GM12878 (cell line): ENCODE data around the gene NFATC1. TPM values are rescaled to one million over a fixed set of nuclear protein-coding genes. Genes with fewer than 3 reads are reported as not detected.

Experiments
- ATAC-seq: fragments of 200-7000 bp; cut with Tn5 transposase; 3 replicates; pipeline ENCODE4 v1.9.1; 2020; ENCODE audit warnings: mild to moderate bottlenecking, moderate library complexity
- BruUV-seq: library from RNA; stranded (reverse); fragments of 400-500 nt; replicated peaks from 2 replicates; lab custom pipeline; 2021; lab: Mats Ljungman, UMichigan
- CTCF ChIA-PET: fragments of 300-600 bp; sonication (Branson Sonifier 250); formaldehyde crosslinking; extraction: SDS; loops from one replicate; lab custom pipeline; 2021; ENCODE audit warnings: inconsistent platforms; lab: Yijun Ruan, JAX
- POLR2A ChIA-PET: fragments of 350-600 bp; formaldehyde crosslinking; extraction: SDS; loops from one replicate; lab custom pipeline; 2021; ENCODE audit warnings: inconsistent platforms; lab: Charles Lee
- RAD21 ChIA-PET: fragments of 300-600 bp; sonication (Branson Sonifier 250); formaldehyde crosslinking; loops from one replicate; lab custom pipeline; 2023; ENCODE audit warnings: antibody characterized with exemption; ENCODE audit not compliant: unreplicated experiment; lab: Charles Lee
- SMC1A ChIA-PET: fragments of 300-600 bp; sonication (Branson Sonifier 250); formaldehyde crosslinking; loops from one replicate; lab custom pipeline; 2023; ENCODE audit not compliant: unreplicated experiment, uncharacterized antibody; lab: Charles Lee
- DNase-seq: peaks from one replicate; pipeline ENCODE4 v3.0.0-alpha.2; 2011; ENCODE audit warnings: low read depth, low spot score
- FAIRE-seq: peaks from 3 replicates; lab custom pipeline; 2011; peaks lifted over from hg19 to GRCh38; lab: Jason Lieb, UNC
- H2AFZ ChIP-seq: 2 replicates; pipeline ENCODE4 v1.6.0; 2011; ENCODE audit warnings: low read depth, low read length, control low read depth; ENCODE audit not compliant: control insufficient read depth
- H3K27ac ChIP-seq: 2 replicates; pipeline ENCODE4 v1.5.1; 2011; ENCODE audit warnings: control low read depth; ENCODE audit not compliant: control insufficient read depth, insufficient read depth
- H3K27me3 ChIP-seq, 2 experiments: replicated peaks in 1 of 2; 2 replicates each; pipeline versions ENCODE4 v1.6.0 to v1.6.1; 2011; ENCODE audit warnings: low read length in 1 of 2; ENCODE audit not compliant: control insufficient read depth in 2 of 2, insufficient read depth in 2 of 2
- H3K36me3 ChIP-seq, 2 experiments: 2 replicates each; pipeline ENCODE4 v1.5.1; 2011; ENCODE audit warnings: low read length in 1 of 2; ENCODE audit not compliant: control insufficient read depth in 2 of 2, insufficient read depth in 2 of 2
- H3K4me1 ChIP-seq: 2 replicates; pipeline ENCODE4 v1.6.1; 2011; ENCODE audit warnings: mild to moderate bottlenecking, low read length, moderate library complexity, mixed read lengths; ENCODE audit not compliant: control insufficient read depth, insufficient read depth
- H3K4me2 ChIP-seq: 2 replicates; pipeline ENCODE4 v1.6.0; 2011; ENCODE audit warnings: control low read depth; ENCODE audit not compliant: control insufficient read depth, insufficient read depth
- H3K4me3 ChIP-seq: fragments of 200-600 bp; sonication (generic); 2 replicates; pipeline ENCODE4 v1.5.1; 2016
- H3K79me2 ChIP-seq: 2 replicates; pipeline ENCODE4 v1.6.0; 2011; ENCODE audit warnings: low read length; ENCODE audit not compliant: control insufficient read depth, insufficient read depth
- H3K9ac ChIP-seq: 2 replicates; pipeline ENCODE4 v1.8.0; 2011; ENCODE audit warnings: low read length, control low read depth, mixed read lengths; ENCODE audit not compliant: control insufficient read depth, insufficient read depth
- H3K9me3 ChIP-seq: replicated peaks from 3 replicates; pipeline ENCODE4 v1.5.1; 2011; ENCODE audit warnings: mild to moderate bottlenecking, low read length; ENCODE audit not compliant: control insufficient read depth, insufficient read depth
- H4K20me1 ChIP-seq: 2 replicates; pipeline ENCODE4 v1.6.0; 2011; ENCODE audit not compliant: control insufficient read depth, insufficient read depth
- LARP7 ChIP-seq: fragments of 450-650 bp; IDR thresholded peaks from 2 replicates; pipeline ENCODE4 v1.6.1; 2017; ENCODE audit warnings: mild to moderate bottlenecking
- MAX ChIP-seq: IDR thresholded peaks from 2 replicates; pipeline ENCODE4 v1.6.1; 2012; ENCODE audit warnings: low read depth, low read length, improper control_type of control experiment
- NFYB ChIP-seq: IDR thresholded peaks from 2 replicates; pipeline ENCODE4 v1.6.1; 2011; ENCODE audit warnings: low read depth, mild to moderate bottlenecking, low read length, improper control_type of control experiment, moderate library complexity; ENCODE audit not compliant: insufficient read depth
- PKNOX1 ChIP-seq: fragments of 450-650 bp; IDR thresholded peaks from 2 replicates; pipeline ENCODE4 v1.6.1; 2016; ENCODE audit warnings: mild to moderate bottlenecking
- RCOR1 ChIP-seq: conservative IDR thresholded peaks from 2 replicates; pipeline ENCODE4 v1.6.1; 2012; ENCODE audit warnings: low read depth, low read length, improper control_type of control experiment
- RUNX3 ChIP-seq: IDR thresholded peaks from 2 replicates; pipeline ENCODE4 v1.6.1; 2012; ENCODE audit warnings: low read length, inconsistent platforms
- SMAD5 ChIP-seq: IDR thresholded peaks from 2 replicates; pipeline ENCODE4 v1.6.1; 2016; ENCODE audit warnings: antibody characterized with exemption, low read depth
- SREBF2 ChIP-seq: IDR thresholded peaks from 2 replicates; pipeline ENCODE4 v1.6.1; 2012; ENCODE audit warnings: mild to moderate bottlenecking, low read length
- STAT1 ChIP-seq: fragments of 450-650 bp; conservative IDR thresholded peaks from 2 replicates; pipeline ENCODE4 v1.6.1; 2014; ENCODE audit warnings: antibody characterized with exemption, mild to moderate bottlenecking
- TBL1XR1 ChIP-seq: IDR thresholded peaks from 2 replicates; pipeline ENCODE4 v1.6.1; 2012; ENCODE audit warnings: low read depth, low read length, improper control_type of control experiment
- TCF3 ChIP-seq: IDR thresholded peaks from 2 replicates; pipeline ENCODE4 v1.6.1; 2012; ENCODE audit warnings: low read depth, mild to moderate bottlenecking, low read length, borderline replicate concordance; ENCODE audit not compliant: insufficient read depth
- YBX1 ChIP-seq: fragments of 450-650 bp; IDR thresholded peaks from 2 replicates; pipeline ENCODE4 v1.6.1; 2016; ENCODE audit warnings: antibody characterized with exemption
- YY1 ChIP-seq: IDR thresholded peaks from 2 replicates; pipeline ENCODE4 v1.6.1; 2011; ENCODE audit warnings: low read depth, mild to moderate bottlenecking, low read length
- WGBS: methylation state at CpG from one replicate; pipeline ENCODE4 v1.1.6; 2016; ENCODE audit warnings: low lambda C conversion rate; ENCODE audit not compliant: insufficient replicate concordance, insufficient coverage; ENCODE audit errors: missing lambda C conversion rate; 5-methylcytosine and 5-hydroxymethylcytosine counted together
- in situ Hi-C: fragments of 300-500 bp; cut with MboI; formaldehyde crosslinking; loops from 9 replicates; pipeline ENCODE4 v1.14.3; 2018; ENCODE audit warnings: mixed read lengths
- intact Hi-C: fragments of 100-400 bp; cut with micrococcal nuclease; formaldehyde crosslinking; loops from one replicate; pipeline ENCODE4 v1.14.2; 2022; ENCODE audit not compliant: unreplicated experiment
- polyA plus RNA-seq, 11 experiments: library from polyadenylated mRNA; depleted of rRNA in 4 of 11; unstranded in 6 of 11; stranded (reverse) in 5 of 11; fragments of >200 nt; fragmentation: Nextera tagmentation in 4 of 11; fragmentation: Illumina TruSeq in 1 of 11; extraction: Ambion mirVana in 4 of 11; extraction: Trizol in 1 of 11; gene quantifications; 1 replicate in 1 of 11; 2 replicates in 10 of 11; pipeline versions ENCODE4 v1.2.1 to v1.2.3, GENCODE V29; 2011 to 2016; ENCODE audit warnings: inconsistent platforms in 2 of 11, missing spikeins in 2 of 11, low read depth in 1 of 11
- total RNA-seq, 4 experiments: library from RNA; depleted of rRNA in 3 of 4; stranded (reverse); fragments of >200 nt in 3 of 4; fragmentation: Illumina TruSeq in 1 of 4; extraction: Trizol in 1 of 4; gene quantifications; 2 replicates each; pipeline versions ENCODE4 v1.2.1 to v1.2.3, GENCODE V29; 2013 to 2021

NFATC1 gene
- total and polyA plus RNA-seq, 10 of the 15 experiments (the other 5 are each of a cell fraction or from before 2014, with no cell fraction given): 0.84 to 20.8 (median 5.1) TPM

DNA sequence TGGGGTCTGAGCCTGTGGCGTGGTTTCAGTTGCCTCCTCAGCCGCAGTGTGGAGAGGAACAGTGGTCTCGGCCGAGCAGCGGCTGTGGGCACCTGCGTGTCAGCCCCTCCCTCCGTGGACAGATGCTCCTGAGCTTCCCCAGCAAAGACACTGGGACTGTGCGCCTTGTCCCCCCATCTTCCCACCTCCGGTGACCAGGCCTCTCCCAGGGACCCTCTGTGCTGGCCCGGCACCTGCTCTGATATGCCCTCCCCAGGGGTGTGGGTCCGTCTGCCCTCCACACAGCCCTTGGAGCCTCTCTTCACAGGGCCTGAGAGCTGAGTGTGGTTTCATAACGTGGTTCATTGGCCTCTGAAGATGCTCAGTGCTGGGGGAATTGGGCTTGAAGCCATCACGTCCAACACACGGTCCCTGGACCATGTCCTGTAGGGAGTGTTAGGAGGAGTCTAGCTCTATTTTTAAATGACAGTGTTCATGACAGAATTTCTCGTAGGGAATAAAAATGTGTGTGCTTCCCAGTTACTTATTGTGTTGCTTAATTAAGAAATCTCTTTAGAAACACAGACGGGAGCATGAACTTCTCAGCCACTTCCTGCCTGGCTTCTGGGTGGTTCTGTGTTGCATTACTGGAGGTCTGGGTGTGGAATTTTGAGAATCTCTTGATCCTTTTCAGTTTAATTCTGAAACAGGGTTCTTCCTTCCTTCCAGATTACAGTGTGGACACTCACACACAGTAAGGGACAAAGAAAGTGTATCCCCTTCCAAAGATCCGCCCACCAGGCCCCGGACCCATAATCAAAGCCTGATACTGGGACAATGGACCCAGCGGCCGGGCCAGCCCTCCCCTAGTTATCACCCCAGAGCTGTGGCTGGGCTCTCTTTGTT, 110.7 kb downstream of the NFATC1 start:
- Histone ChIP-seq H2AFZ (no peak overlapping the region), H3K79me2 (no peaks in the 10 kb centered on the region), H3K36me3 (no peaks in the 10 kb centered on the region), H3K27ac (no peak overlapping the region; the same call in 1 of the 2 replicates), H3K4me3 (no peak overlapping the region), H3K9ac (no peak overlapping the region), H3K4me1 (peaks cover 33% of the 10 kb centered on the region), H3K9me3 (no peaks in the 10 kb centered on the region), H3K4me2 (peak overlapping the region; percentile 38; the same call in 1 of the 2 replicates), H4K20me1 (no peaks in the 10 kb centered on the region), H3K27me3 (no peaks in the 10 kb centered on the region)
- in situ Hi-C loops (no loop called here), intact Hi-C loops (loop anchor here (5.0 kb wide), 1 partner anchor 39 kb away; no protein-coding TSS in a partner anchor)
- FAIRE-seq: peak; percentile 54
- RAD21 ChIA-PET: interaction anchor here (1.0 to 4.1 kb wide), 3 partner anchors 17 to 71 kb away, joined by 3 to 19 read pairs (median 5); no protein-coding TSS in a partner anchor
- SMC1A ChIA-PET: interaction anchor here (0.7 kb wide), 1 partner anchor 9 kb away, joined by 3 read pairs; no protein-coding TSS in a partner anchor
- TF ChIP-seq TBL1XR1 (no peak), LARP7 (peak; percentile 22; the same call in 1 of the 2 replicates), SMAD5 (no peak), SREBF2 (no peak), MAX (no peak), TCF3 (no peak), YBX1 (no peak), NFYB (no peak), STAT1 (no peak), RUNX3 (peak; percentile 41; the same call in 1 of the 2 replicates), RCOR1 (no peak), YY1 (no peak), PKNOX1 (no peak)
- POLR2A ChIA-PET: no interaction called here
- peak; percentile 67 for ATAC-seq
- 59% methylated on average over 20 of the region's 20 CpGs for WGBS
- BruUV-seq: no TSS peak
- DNase-seq: no peak
- CTCF ChIA-PET: no interaction called here
